Jurkat, Clone E6-1 (cell line): ENCODE results near the gene CLCN7.
"Not testable (repeated sequence)": the region's sequence is repeated elsewhere in the genome, so short reads cannot be mapped to it uniquely, and the experiment has no call there.

Experiments used
- DNase-seq: peaks from one replicate; pipeline ENCODE4 v3.0.0-alpha.2; 2011; ENCODE audit warnings: low read depth, low spot score
- H3K4me3 ChIP-seq: 2 replicates; pipeline ENCODE4 v1.5.1; 2011; ENCODE audit warnings: mild to moderate bottlenecking, low read length, control low read depth, moderate library complexity

Gene CLCN7

DNA sequence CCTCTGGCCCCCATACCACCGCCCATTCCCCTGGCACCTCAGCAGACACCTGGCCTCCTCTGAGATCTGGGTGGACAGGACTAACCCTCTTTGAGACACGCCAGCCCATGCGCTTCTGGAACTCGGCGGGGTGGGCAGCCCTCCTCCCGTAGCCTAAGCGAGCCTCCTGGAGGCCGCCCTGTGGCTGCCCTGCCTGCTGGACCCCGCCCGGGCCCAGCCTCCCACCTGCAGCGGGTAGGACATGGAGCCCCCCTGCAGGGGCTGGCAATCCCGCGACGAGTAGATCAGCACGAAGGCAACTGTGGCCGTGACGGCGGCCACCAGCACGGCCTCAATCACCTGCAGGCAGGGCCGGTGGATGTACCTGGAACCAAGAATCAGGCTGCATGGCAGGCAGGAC, 22.3 kb downstream of the CLCN7 start:
- DNase-seq: no peak
- no peak overlapping the region for H3K4me3 ChIP-seq

DNA sequence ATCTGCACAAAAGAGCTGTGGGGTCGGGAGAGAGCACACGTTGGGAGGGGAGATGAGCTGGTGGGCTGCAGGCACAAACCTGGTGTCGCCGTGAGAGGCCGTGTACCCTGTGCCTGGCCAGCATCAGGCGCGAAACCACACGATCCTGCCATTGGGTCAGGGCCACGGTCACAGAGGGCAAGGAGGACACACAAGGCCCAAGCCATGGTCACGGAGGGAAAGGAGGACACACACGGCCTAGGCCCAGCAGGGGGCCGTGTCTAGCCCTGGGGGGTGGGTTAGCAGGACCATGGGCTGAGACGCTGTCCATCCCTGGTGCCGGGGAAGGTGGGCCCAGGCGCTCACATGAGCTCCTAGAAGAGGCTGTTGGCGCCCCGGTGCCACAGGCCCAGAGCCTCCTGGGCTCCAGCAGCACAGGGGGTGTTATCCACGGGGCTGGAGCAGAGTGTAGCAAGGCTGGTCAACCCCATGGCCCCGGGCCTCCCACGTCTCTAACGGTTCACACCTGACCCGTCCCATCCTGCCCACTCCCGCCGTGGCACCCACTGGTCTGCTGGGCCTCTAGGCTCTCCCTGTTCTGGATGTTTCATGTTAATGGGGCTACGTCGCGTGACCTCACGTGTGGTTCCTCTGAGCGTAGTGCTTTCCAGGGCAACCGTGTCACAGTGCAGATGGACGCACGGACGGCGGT, 23.0 kb downstream of the CLCN7 start:
- DNase-seq: no peak
- H3K4me3 ChIP-seq: no peak overlapping the region

DNA sequence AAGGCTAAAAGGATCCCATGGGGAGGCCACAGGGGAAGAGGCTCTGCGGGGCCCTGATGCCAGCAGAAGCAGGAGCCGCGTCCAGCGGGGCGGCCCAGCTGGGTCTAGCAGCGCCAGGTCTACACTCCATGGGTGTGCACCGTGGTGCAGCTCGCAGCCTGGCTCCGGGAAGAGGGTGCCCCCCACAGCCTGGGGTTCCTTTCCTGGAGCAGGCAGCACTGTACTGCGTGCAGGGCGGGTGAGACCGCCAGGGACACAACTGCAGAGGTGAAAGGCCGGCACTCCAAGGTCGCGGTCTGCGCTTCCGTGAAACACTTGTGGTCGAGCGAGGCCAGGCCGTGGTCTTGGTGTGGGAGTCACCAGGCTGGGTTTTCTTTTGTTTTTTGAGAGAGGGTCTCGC, 24.0 kb downstream of the CLCN7 start:
- H3K4me3 ChIP-seq: no peak overlapping the region
- DNase-seq: no peak

DNA sequence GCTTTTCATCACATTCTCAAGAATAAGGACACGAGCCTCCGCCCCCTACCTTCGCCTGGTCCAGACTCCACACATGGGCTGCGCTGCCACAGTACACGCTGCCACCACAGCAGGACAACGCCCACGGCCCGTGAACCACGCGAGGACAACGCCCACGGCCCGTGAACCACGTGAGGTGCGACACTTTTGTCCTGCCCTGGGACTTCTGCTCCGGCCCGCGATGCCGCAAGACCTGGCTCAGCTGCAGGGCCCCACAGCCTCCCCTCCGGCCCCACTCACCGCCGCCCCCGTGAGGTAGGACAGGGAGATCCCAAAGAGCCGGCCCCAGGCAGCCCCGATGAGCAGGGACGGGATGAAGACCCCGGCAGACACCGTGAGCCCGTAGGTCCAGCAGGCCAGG, 24.6 kb downstream of the CLCN7 start:
- H3K4me3 ChIP-seq: no peak overlapping the region
- DNase-seq: no peak

DNA sequence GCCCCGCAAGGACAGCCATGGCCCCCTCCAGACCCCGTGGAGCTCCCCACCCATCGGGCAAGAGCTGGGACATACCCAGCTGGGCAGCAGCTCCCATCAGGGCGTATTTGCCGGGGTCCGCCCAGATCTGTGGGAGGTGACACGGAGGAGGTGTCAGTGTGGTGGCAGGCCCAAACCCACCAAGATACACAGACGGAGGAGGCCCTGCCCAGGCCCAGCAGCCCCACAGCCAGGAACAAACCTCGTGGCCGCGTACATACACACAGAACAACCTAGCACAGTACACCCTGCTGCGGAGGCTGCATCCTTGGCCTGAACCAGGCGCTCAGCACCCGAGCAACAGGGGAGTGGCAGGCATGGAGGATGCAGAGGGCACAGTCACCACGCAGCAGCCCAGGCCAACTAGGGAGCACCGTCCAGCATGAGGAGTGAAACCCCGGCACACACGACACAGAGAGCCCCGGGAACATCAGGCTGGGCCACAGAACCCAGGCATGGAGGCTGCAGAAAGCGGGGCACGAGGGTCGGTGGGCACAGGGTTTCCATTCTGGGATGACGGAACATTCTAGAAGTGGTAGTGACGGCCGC, 25.5 kb downstream of the CLCN7 start:
- DNase-seq: no peak
- H3K4me3 ChIP-seq: no peak overlapping the region

DNA sequence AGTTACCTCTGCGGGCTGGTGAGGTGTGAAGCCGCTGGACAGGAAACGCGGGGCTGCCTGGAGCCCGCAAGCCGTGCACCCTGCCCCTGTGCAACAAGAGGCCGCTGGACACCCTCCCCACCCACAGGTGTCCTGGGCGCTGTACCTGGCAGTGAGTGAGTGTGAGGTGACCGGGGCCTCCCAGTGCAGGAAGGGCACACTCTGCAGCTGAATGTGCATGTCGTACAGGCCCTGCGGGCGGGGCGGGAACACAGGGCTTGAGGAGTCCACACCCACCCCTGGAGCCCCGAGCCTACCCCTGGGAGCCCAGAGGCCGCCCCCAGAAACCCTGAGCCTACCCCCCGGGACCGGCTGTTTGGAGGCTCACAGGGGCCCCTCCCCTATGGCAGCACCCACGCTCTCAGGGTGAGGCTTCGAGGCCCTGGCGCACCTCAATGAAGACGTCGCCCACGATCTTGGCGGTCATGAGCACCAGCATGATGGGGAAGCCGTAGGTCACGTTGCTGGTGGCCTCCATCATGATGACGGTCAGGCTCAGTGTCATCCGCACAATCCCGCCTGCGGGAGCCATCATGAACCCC, 26.2 kb downstream of the CLCN7 start:
- no peak overlapping the region for H3K4me3 ChIP-seq
- DNase-seq: no peak

DNA sequence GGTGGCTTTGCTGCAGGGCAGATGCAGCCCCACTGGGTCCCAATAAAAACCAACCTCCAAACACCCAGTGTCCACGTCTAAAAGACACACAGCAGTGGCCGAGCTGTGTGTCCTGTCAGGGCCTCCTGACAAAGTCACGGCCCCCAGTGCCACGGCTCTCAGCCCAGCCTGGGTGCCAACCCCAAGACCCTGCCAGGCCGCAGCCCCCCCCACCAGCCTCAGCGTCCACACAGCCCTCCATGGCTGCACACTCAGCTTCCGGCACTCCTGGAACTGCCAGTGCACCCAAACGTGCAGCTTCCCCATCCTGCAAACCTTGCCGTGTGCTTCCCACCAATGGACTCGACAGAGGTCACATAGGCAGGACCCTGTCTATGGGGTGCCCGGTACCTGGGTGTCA, 26.9 kb downstream of the CLCN7 start:
- no peak for DNase-seq
- H3K4me3 ChIP-seq: no peak overlapping the region

DNA sequence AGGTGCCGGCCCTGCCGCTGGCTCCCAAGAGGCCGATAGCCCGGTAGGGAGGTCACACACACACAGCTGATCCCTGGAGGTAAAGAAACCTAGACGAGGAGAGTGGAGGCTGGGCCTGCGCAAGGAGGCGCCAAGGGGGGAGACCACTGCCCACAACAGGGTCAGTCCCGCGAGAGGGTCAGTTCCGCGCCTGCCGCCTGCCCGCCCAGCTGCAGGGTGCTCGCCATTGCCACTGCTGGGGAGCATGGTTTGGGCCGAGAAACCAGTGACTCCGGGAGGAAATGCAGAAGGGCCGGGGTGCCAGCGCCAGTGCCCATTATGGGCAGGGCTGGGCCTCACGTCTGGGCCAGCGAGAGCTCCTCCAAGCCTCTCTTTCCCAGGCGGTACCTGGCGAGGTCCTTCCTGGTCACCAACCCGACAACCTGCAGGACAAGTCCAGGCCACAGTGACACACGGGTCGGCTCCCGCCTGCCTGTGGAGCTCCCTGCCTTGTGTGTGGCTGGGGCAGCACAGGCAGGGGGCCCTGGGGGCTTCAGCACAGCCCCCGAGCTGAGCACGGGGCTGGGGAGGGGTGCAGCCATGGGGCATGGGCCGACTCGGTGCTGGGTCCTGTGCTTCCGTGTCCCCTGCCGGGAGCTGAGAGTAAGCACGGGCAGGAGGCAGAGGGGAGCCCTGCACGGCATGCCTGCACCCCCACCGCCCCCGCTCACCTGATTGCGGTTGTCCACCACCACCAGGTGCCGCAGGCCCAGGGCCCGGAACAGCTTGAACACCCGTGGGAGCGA, 28.3 kb downstream of the CLCN7 start:
- no peak for DNase-seq

DNA sequence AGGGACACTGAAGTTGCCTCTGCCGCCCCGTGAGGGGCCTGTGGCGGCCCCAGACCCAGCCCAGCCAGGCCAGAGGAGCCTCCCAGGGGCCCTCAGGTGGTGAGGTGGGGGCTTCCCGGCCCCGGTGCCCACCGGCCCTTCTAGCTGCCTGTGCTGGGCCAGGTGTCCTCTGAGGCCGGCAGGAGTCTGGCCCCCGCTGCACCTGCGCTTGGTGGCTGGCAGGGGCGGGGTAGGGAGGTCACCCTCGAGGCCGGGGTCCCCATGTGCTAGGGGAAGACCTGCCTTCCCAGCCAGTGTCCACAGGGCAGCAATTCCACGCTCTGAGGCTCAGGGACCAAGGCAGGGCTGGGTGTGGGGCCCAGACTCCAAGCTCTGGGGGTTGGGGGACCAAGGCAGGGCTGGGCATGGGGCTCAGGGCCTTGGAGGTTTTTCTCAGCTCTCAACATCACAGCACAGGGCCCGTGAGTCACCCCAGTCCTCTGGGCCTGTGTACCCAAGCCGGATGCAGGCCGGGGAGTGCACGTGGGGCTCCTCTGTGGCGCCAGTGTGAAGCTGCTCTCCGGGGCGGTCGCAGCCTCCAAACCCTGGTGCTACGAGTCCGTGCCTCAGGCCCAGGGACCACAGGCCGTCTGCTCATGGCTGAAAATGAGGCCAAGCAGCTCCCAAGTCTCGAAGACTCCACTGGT, 29.2 kb downstream of the CLCN7 start:
- no peak overlapping the region for H3K4me3 ChIP-seq
- DNase-seq: no peak

More for the DNA sequence above, 28.3 kb downstream of the CLCN7 start:
- no peak overlapping the region for H3K4me3 ChIP-seq

DNA sequence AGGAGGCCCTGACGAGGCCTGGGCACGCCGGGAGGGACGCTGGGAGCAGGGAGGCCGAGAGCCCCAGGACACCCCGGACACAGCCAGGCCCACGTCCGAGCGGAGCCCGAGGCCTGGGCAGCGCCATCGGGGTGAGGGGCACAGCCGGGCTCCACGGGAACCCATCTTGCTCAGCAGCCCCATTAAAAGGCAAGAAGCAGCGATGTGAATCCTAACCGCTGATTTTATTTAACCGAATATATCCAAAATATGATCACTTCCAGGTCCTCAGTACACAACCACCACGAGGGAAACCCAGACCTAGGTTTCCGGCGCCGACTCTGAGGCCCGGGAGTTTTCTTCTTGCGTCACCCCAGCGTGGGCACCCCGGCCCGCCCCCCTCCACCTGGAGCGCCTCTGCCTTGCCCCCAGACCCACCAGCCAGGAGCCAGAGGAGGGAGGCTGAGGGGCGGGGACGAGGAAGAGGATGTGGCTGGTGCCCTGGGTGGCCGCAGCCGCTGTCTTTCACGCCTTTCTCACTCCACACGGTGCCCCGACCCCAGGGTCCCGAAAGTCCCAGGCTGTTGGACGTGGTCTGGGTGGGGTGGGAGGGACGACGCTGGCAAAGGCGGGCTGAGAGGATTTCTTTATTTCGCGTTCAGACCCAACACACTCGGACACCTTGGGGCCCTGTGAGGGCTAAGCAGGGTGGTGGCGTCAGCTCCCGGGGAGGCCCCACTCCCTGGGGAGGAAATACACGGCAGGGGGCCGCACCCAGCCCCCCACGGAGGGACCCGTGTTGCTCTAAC, 29.9 kb downstream of the CLCN7 start:
- no peak overlapping the region for H3K4me3 ChIP-seq
- no peak for DNase-seq

DNA sequence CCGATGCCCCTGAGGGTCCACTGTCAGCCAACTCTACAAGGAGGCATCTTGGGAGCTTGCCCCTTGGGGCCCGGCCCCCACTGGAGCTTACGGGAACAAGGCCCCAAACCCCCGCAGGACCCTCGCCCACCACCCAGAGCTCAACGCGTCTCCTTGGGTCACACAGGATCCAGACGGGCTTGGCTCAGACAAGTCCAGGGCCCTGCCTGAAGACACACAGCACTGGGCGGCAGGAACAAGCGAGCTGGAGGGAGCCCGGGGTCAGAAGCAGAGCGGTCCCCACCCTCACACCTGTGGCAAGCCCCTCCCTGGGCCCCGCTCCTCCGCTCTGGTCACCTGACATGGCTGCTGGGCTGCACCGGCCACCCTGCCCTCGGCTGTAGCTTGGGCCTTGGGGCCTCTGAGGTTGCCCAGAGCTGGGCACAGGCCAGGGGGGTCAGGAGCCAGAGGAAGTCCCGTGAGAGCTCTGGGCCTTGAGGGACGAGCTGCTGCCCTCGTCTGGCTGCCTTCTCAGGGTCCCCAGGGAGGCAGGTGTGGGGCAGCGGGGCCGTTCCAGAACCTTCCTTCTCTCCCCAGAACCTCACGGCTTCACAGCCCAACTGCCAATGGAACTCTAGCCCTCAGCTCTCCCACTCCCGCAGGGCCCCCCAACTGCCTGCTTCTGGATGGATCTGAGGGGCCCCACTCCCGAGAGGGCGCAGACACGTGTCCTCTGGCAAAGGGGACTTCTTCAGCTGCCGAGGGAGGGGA, 30.7 kb downstream of the CLCN7 start, which contains the start of gene CCDC154:
Gene CCDC154 (minus strand): TSS at position 577 of the 750 bp plus-strand sequence. CDS start 234 bp downstream, at position 343.
- DNase-seq: no peak
- no peak within 1 kb of the TSS for H3K4me3 ChIP-seq

DNA sequence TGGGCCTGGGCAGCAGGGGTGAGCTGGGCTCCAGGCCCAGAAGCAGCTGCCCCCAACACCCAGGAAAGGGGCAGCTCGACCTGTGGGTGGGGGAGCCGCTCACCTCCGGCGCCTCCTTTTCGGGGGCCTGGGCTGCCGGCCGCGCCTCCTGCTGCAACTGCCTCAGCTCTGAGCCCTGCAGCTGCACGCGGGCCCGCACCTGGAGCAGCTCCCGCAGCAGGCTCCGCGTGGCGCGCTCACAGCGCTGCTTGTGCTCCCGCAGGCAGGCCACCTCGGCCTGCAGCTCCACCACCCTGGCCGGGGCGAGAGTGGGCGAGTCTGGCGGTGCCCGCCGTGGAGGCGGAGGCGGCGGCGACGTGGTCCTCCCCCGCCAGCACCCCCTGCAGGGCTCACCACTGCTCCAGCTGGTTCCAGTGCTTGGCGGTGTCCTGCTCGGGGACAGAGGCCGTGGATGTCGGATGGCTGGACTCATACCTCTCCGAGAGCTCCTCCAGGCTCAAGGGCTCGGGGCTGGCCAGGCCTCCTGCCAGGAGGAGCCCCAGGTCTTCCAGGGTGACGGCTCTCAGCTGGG, 31.3 kb downstream of the CLCN7 start:
- no peak for DNase-seq
- H3K4me3 ChIP-seq: no peak overlapping the region

DNA sequence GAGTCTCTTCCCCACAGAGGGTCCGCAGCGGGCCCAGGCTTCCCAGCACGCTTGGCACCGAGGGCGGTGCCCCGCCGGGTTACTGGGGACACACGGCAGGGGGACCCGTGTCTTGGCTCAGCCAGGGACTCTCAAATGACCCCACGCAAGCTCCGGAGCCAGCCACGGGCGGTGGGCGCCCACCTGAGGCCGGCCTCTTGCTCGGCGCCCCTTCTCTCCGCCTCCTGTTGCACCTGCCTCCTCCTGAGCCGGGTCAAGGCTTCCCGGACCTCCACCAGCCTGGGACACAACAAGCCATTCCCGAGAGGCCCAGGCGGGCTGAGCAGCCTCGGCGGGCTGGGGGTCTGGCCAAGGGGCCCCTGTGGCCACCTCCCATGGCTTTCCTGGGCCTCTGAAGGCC, 32.1 kb downstream of the CLCN7 start:
- no peak for DNase-seq
- no peak overlapping the region for H3K4me3 ChIP-seq

DNA sequence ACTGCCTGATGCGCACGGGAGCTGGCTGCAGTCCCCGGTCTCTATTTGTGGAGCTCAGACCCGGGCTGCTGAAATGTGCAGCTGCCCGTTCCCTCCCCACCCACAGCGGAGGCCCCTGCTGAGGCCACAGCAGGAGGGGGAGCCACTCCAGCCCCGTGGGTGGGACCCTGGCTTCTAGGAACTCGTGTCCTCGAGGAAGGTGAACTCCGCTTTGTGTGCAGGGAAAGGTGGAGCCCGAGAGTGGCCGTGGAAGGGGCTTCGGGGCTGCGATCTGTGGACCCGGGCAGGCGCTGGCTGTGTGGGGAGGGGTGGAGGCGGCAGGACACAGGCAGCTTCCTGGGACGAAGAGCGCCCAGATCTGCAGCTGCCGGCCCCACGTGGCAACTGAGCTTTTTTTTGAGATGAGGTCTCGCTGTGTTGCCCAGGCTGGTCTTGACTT, 33.4 kb downstream of the CLCN7 start:
- H3K4me3 ChIP-seq: no peak overlapping the region
- no peak for DNase-seq

DNA sequence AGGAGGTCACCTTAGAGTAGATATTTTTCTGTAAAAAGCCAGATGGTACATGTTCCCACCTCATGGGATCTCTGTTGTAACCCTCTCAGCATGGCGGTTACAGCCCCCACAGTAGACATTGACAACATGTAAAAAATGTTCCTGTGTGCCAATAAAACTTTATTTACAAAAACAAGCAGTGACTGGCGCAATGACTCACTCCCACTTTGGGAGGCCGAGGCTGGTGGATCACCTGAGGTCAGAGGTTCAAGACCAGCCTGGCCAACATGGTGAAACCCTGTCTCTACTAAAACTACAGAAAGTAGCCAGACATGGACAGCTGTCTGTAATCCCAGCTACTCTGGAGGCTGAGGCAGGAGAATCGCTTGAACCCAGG, 35.1 kb downstream of the CLCN7 start:
- DNase-seq, H3K4me3 ChIP-seq: not testable (repeated sequence)

DNA sequence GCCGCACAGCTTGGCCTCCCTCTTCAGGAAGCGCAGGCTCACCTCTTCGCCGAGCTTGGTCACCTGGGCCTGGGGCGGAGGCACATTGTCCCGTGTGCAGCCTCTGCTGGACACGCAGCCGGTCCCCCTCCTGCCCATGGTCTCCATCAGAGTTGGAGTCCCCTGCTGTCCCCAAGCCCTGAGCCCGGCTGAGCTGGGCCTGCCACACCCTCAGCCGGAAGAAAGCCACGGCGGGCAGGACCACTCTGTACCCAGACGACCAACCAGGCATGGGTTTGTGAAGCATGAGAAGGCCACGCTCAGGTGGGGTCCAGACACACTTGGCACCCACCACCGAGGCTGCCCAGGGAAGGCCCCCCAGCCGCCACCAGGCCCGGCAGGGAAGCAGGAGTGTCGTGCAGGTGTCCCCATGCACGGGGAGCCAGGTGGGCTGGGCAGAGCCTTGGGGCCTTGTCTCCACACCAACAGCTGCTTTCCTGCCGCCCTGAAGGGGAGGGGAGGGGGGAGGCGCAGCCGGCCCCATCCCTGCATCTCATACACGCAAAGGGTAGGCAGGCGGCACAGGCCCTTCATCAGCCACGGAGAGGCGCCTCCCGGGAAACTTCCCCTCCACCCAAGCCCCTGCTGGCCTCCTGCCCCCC, 35.6 kb downstream of the CLCN7 start:
- DNase-seq: no peak
- H3K4me3 ChIP-seq: no peak overlapping the region
